Natural killer cell (primary cell): ENCODE results near the gene PURA. TPM values are rescaled to one million over a fixed set of nuclear protein-coding genes. Genes with fewer than 3 reads are reported as not detected.

Experiments
- ATAC-seq, 3 donors: fragments of 150-1000 bp in 2 of 3; fragments of 200-7000 bp in 1 of 3; cut with Tn5 transposase; 1 replicate in 1 of 3; 2 replicates in 2 of 3; pipeline ENCODE4 v1.10.0; 2021; ENCODE audit warnings: mild to moderate bottlenecking in 2 of 3, moderate library complexity in 2 of 3
- DNase-seq, 2 donors: peaks; one replicate each; pipeline versions ENCODE4 v3.0.0 to v3.0.0-alpha.2; 2013 to 2021; ENCODE audit warnings: mixed read lengths in 1 of 2
- H3K27ac ChIP-seq: one replicate; pipeline ENCODE4 v1.5.1; 2013; ENCODE audit warnings: mild to moderate bottlenecking, low read length
- H3K27me3 ChIP-seq: one replicate; pipeline ENCODE4 v1.6.1; 2013; ENCODE audit warnings: low read length; ENCODE audit not compliant: control insufficient read depth, insufficient read depth
- H3K36me3 ChIP-seq: one replicate; pipeline ENCODE4 v1.6.1; 2013; ENCODE audit warnings: low read length; ENCODE audit not compliant: control insufficient read depth, insufficient read depth
- H3K4me1 ChIP-seq: one replicate; pipeline ENCODE4 v1.6.1; 2013; ENCODE audit warnings: low read length; ENCODE audit not compliant: control insufficient read depth, insufficient read depth
- H3K4me3 ChIP-seq: one replicate; pipeline ENCODE4 v1.5.1; 2013; ENCODE audit warnings: low read length
- H3K9me3 ChIP-seq: one replicate; pipeline ENCODE4 v1.6.1; 2013; ENCODE audit warnings: low read length; ENCODE audit not compliant: control insufficient read depth, insufficient read depth
- H3K27ac Mint-ChIP-seq, 2 donors: one replicate each; pipeline ENCODE4 v1.8.0; 2022; ENCODE audit warnings: mild to moderate bottlenecking in 2 of 2, mixed read lengths in 2 of 2, moderate library complexity in 1 of 2
- H3K27me3 Mint-ChIP-seq, 2 donors: one replicate each; pipeline ENCODE4 v1.8.0; 2022; ENCODE audit warnings: low read depth in 2 of 2, mixed read lengths in 2 of 2
- H3K36me3 Mint-ChIP-seq: one replicate; pipeline ENCODE4 v1.8.0; 2022; ENCODE audit warnings: mixed read lengths
- H3K4me1 Mint-ChIP-seq, 2 donors: one replicate each; pipeline ENCODE4 v1.8.0; 2022; ENCODE audit warnings: mixed read lengths in 2 of 2
- H3K4me3 Mint-ChIP-seq: one replicate; pipeline ENCODE4 v1.8.0; 2022; ENCODE audit warnings: mild to moderate bottlenecking, moderate library complexity, mixed read lengths
- H3K9me3 Mint-ChIP-seq, 2 donors: one replicate each; pipeline ENCODE4 v1.8.0; 2022; ENCODE audit warnings: mixed read lengths in 2 of 2
- WGBS: methylation state at CpG from one replicate; pipeline ENCODE4 v1.1.7; 2013; ENCODE audit warnings: missing lambda C conversion rate; ENCODE audit not compliant: insufficient coverage; 5-methylcytosine and 5-hydroxymethylcytosine counted together
- intact Hi-C: fragments of 100-400 bp; cut with micrococcal nuclease; formaldehyde crosslinking; loops from one replicate; pipeline ENCODE4 v1.14.2; 2022
- total RNA-seq, 4 donors: library from RNA; stranded (reverse); fragments of 120-200 nt in 1 of 4; gene quantifications; one replicate each; pipeline versions ENCODE4 v1.2.3 to v1.2.4, GENCODE V29; 2013 to 2022
- TF ChIP-seq, protein P1 (sequence below): fragments of 200-600 bp; IDR thresholded peaks from one replicate; pipeline ENCODE4 v1.8.0; 2022; ENCODE audit warnings: antibody characterized with exemption

Gene PURA
- total RNA-seq, 3 donors from 2014 or later (not counting 1 experiment from before 2014, with no cell fraction given): 8.1 to 12.0 (median 9.8) TPM

DNA sequence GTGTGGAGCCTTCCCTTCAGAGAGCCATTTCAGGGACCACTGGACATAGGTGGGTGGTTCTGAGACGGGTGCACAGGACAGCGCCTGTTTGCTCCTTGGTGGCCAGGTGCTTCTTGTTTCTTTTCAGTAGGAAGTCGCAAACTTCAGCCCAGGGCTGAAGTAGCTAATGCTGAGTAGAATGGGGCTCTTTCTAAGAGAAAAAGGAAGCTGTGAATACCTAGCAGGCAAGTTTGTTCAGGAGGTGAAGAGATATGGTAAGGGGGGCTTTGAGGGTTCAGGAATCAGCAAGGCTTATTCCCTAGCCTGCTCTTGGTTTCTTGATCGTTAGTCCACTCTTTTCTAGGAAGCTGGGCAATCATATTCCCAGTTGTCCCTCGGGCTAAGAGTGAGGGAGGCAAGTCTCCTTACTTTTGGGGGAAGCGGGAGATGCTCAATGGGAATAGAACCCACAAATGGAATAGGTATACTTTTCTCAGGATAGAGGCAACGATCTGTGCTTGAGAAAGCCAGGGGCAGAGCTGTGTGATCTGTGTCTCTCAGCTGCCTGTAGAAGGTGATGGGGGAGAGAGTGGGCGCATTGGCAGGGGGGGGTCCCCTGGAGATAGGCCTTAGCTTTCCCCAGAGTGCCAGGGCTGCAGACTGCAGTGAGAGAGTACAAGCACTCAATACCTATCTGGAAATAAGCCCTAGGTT lies 1.9 kb upstream of the PURA start:
- intact Hi-C loops: no loop called here
- H3K36me3 ChIP-seq: no peaks in the 10 kb centered on the region
- TF ChIP-seq, protein P1, sequence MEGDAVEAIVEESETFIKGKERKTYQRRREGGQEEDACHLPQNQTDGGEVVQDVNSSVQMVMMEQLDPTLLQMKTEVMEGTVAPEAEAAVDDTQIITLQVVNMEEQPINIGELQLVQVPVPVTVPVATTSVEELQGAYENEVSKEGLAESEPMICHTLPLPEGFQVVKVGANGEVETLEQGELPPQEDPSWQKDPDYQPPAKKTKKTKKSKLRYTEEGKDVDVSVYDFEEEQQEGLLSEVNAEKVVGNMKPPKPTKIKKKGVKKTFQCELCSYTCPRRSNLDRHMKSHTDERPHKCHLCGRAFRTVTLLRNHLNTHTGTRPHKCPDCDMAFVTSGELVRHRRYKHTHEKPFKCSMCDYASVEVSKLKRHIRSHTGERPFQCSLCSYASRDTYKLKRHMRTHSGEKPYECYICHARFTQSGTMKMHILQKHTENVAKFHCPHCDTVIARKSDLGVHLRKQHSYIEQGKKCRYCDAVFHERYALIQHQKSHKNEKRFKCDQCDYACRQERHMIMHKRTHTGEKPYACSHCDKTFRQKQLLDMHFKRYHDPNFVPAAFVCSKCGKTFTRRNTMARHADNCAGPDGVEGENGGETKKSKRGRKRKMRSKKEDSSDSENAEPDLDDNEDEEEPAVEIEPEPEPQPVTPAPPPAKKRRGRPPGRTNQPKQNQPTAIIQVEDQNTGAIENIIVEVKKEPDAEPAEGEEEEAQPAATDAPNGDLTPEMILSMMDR: no peak
- no peaks in the 10 kb centered on the region for H3K9me3 Mint-ChIP-seq
- 58% methylated on average over 8 of the region's 8 CpGs for WGBS
- no peaks in the 10 kb centered on the region for H3K36me3 Mint-ChIP-seq
- H3K27me3 Mint-ChIP-seq: peaks cover 20 to 25% of the 10 kb centered on the region in 2 donors
- H3K27ac ChIP-seq: no peak overlapping the region
- peaks cover 36% of the 10 kb centered on the region for H3K4me1 ChIP-seq
- no peak overlapping the region for H3K4me3 ChIP-seq
- H3K27ac Mint-ChIP-seq: no peak overlapping the region
- no peak for DNase-seq
- H3K4me3 Mint-ChIP-seq: peak overlapping the region; percentile 60
- ATAC-seq: no peak
- peaks cover 41 to 58% of the 10 kb centered on the region in 2 donors for H3K4me1 Mint-ChIP-seq
- peaks cover 29% of the 10 kb centered on the region for H3K27me3 ChIP-seq
- H3K9me3 ChIP-seq: no peaks in the 10 kb centered on the region

DNA sequence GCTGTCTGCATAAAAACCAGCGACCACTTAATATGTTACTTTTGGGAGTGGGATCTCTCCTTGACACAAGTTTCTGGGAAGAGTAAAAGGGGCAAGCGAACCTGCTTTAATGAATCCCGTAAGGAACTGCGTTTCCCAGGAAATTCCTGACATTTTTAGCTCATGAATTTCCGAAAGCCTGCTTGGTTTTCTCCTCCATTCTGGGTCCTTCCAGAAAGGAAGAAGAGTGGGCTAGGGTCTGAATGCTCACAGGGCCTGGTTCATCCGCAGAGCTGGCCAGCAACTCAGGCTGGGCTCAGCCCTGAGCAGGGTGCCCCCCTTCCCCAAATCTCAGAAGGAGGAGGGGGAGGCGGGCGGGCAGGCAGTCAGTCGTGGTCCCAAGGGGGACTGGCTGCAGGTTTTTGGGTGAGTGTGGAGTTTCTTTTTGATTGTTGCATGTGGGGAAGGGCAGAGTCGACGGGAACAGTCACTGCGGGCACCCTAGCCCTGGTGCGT lies 1.2 kb upstream of the PURA start:
- no peak for DNase-seq
- no peaks in the 10 kb centered on the region for H3K9me3 Mint-ChIP-seq
- WGBS: 36% methylated on average over 13 of the region's 13 CpGs
- peaks cover 44 to 60% of the 10 kb centered on the region in 2 donors for H3K4me1 Mint-ChIP-seq
- Histone ChIP-seq H3K36me3 (no peaks in the 10 kb centered on the region), H3K4me1 (peaks cover 33% of the 10 kb centered on the region), H3K27me3 (peaks cover 29% of the 10 kb centered on the region), H3K9me3 (no peaks in the 10 kb centered on the region), H3K27ac (no peak overlapping the region), H3K4me3 (peak overlapping the region; percentile 73)
- no peak for ATAC-seq
- no peaks in the 10 kb centered on the region for H3K36me3 Mint-ChIP-seq
- peaks cover 20 to 25% of the 10 kb centered on the region in 2 donors for H3K27me3 Mint-ChIP-seq
- TF ChIP-seq, protein P1: no peak
- intact Hi-C loops: no loop called here
- peak overlapping the region in 1 of 2 donors; percentile 96 for H3K27ac Mint-ChIP-seq
- H3K4me3 Mint-ChIP-seq: peak overlapping the region; percentile 63

DNA sequence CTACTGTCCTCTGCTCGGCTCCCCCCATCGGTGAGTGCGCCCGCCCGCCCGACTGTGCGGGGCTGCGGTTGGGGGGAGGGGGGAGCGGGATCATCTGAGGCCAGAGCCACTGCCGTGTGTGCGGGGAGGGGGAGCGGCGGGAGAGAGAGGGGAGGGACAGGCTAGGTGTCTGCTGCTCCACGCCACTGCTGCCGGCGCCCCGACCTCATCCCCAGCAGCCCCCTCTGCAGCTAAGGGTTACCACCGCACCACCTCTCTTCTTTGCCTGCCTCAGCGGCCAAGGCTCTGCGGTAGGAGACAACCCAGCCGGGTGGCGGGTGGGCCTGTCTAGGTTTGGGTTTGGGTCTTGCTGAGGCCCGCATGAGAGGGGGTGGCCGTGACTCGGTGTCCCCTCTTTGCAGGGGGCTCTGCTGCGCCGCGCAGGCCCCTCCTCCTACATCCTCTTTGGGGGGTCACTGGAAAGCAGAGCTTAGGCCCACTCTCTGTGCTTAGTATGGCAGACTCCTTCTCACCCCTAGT lies 670 bp upstream of the PURA start:
- no peaks in the 10 kb centered on the region for H3K36me3 Mint-ChIP-seq
- no peaks in the 10 kb centered on the region for H3K9me3 Mint-ChIP-seq
- H3K36me3 ChIP-seq: no peaks in the 10 kb centered on the region
- H3K4me1 Mint-ChIP-seq: peaks cover 46 to 61% of the 10 kb centered on the region in 2 donors
- peaks cover 29% of the 10 kb centered on the region for H3K27me3 ChIP-seq
- TF ChIP-seq, protein P1: no peak
- peak overlapping the region; percentile 73 for H3K4me3 ChIP-seq
- H3K27ac Mint-ChIP-seq: peak overlapping the region; percentile 93 to 96
- peak overlapping the region; percentile 93 for H3K4me3 Mint-ChIP-seq
- no peaks in the 10 kb centered on the region for H3K9me3 ChIP-seq
- peak overlapping the region; percentile 87 for H3K27ac ChIP-seq
- intact Hi-C loops: no loop called here
- DNase-seq (peak in 1 of 2 donors; percentile 56), ATAC-seq (peak in 2 of 3 donors; percentile 2 to 4)
- peaks cover 31% of the 10 kb centered on the region for H3K4me1 ChIP-seq
- 1% methylated on average over 26 of the region's 28 CpGs for WGBS
- peaks cover 20 to 25% of the 10 kb centered on the region in 2 donors for H3K27me3 Mint-ChIP-seq
